Duodenal mucosa (tissue), 2 donors: ENCODE measurements around the gene ZDHHC24.

Experiments
- H3K27ac ChIP-seq: one replicate; pipeline ENCODE4 v1.7.0; 2013; ENCODE audit warnings: low read depth, low read length
- H3K27me3 ChIP-seq, 2 donors: one replicate each; pipeline ENCODE4 v1.7.0; 2013; ENCODE audit warnings: low read length in 2 of 2, control low read depth in 1 of 2; ENCODE audit not compliant: insufficient read depth in 2 of 2, control insufficient read depth in 1 of 2
- H3K36me3 ChIP-seq, 2 donors: one replicate each; pipeline ENCODE4 v1.7.0; 2013; ENCODE audit warnings: low read length in 2 of 2, control low read depth in 1 of 2; ENCODE audit not compliant: insufficient read depth in 2 of 2, control insufficient read depth in 1 of 2
- H3K4me1 ChIP-seq, 2 donors: one replicate each; pipeline ENCODE4 v1.7.0; 2013; ENCODE audit warnings: low read length in 2 of 2, control low read depth in 1 of 2; ENCODE audit not compliant: insufficient read depth in 2 of 2, control insufficient read depth in 1 of 2
- H3K4me3 ChIP-seq, 2 donors: one replicate each; pipeline ENCODE4 v1.7.0; 2013; ENCODE audit warnings: low read length in 2 of 2, low read depth in 1 of 2
- H3K9ac ChIP-seq, 2 donors: one replicate each; pipeline ENCODE4 v1.7.0; 2013; ENCODE audit warnings: low read length in 2 of 2, low read depth in 1 of 2
- H3K9me3 ChIP-seq, 2 donors: one replicate each; pipeline ENCODE4 v1.7.0; 2013; ENCODE audit warnings: low read length in 2 of 2, control low read depth in 1 of 2; ENCODE audit not compliant: control insufficient read depth in 1 of 2

Gene ZDHHC24

GRCh38 chr11:66488957-66489356 is 56.9 kb downstream of the ZDHHC24 start:
- Histone ChIP-seq H3K27ac (no peak overlapping the region), H3K36me3 (peaks cover 10 to 69% of the 10 kb centered on the region in 2 donors)

GRCh38 chr11:66484806-66485380 is 61.0 kb downstream of the ZDHHC24 start:
- H3K9me3 ChIP-seq, result no peaks in the 10 kb centered on the region
- H3K36me3 ChIP-seq, result peaks cover 13 to 47% of the 10 kb centered on the region in 2 donors
- no peak overlapping the region for H3K4me3 ChIP-seq
- no peaks in the 10 kb centered on the region for H3K27me3 ChIP-seq
- peaks cover 3 to 6% of the 10 kb centered on the region in 2 donors for H3K4me1 ChIP-seq
- no peak overlapping the region for H3K9ac ChIP-seq
- H3K27ac ChIP-seq, result no peak overlapping the region

More at GRCh38 chr11:66488957-66489356, 56.9 kb downstream of the ZDHHC24 start:
- Histone ChIP-seq H3K9ac (no peak overlapping the region), H3K4me1 (peaks cover 15 to 16% of the 10 kb centered on the region in 2 donors), H3K27me3 (no peaks in the 10 kb centered on the region), H3K9me3 (no peaks in the 10 kb centered on the region), H3K4me3 (no peak overlapping the region)

GRCh38 chr11:66480117-66480938 is 65.5 kb downstream of the ZDHHC24 start, which contains the start of gene DPP3:
Gene DPP3, plus strand, starts transcription at chr11:66480434. Its CDS starts 1,767 bp downstream, at chr11:66482201.
- Histone ChIP-seq H3K27ac (peak within 1 kb of the TSS; percentile 90), H3K4me1 (peaks cover 13 to 17% of the 10 kb centered on the region in 2 donors), H3K9me3 (no peaks in the 10 kb centered on the region), H3K36me3 (peaks cover 3 to 13% of the 10 kb centered on the region in 2 donors), H3K4me3 (peak within 1 kb of the TSS; percentile 79 to 94), H3K27me3 (no peaks in the 10 kb centered on the region), H3K9ac (peak within 1 kb of the TSS; percentile 81 to 94)

- Histone ChIP-seq H3K27me3 (no peaks in the 10 kb centered on the region), H3K27ac (peak overlapping the region; percentile 90), H3K9me3 (no peaks in the 10 kb centered on the region), H3K9ac (peak overlapping the region; percentile 81 to 94), H3K4me3 (peak overlapping the region; percentile 79 to 94), H3K4me1 (peaks cover 13 to 17% of the 10 kb centered on the region in 2 donors), H3K36me3 (peaks cover 3 to 7% of the 10 kb centered on the region in 2 donors)
Observed at GRCh38 chr11:66479394-66480116, 66.3 kb downstream of the ZDHHC24 start.

GRCh38 chr11:66478729-66479393 is 67.0 kb downstream of the ZDHHC24 start:
- Histone ChIP-seq H3K27ac (no peak overlapping the region), H3K9ac (peak overlapping the region; percentile 81 to 94), H3K4me3 (peak overlapping the region; percentile 79 to 94), H3K9me3 (no peaks in the 10 kb centered on the region), H3K36me3 (peaks cover 3% of the 10 kb centered on the region in 2 donors), H3K27me3 (no peaks in the 10 kb centered on the region), H3K4me1 (peaks cover 13 to 17% of the 10 kb centered on the region in 2 donors)

- H3K36me3 ChIP-seq, result peaks cover 0 to 11% of the 10 kb centered on the region in 2 donors
- no peak overlapping the region for H3K9ac ChIP-seq
Observed at GRCh38 chr11:66477263-66478201, 68.3 kb downstream of the ZDHHC24 start.

GRCh38 chr11:66476841-66477251 is 69.0 kb downstream of the ZDHHC24 start:
- Histone ChIP-seq H3K36me3 (peaks cover 0 to 17% of the 10 kb centered on the region in 2 donors), H3K27ac (no peak overlapping the region), H3K9me3 (no peaks in the 10 kb centered on the region), H3K4me1 (peaks cover 13 to 17% of the 10 kb centered on the region in 2 donors), H3K4me3 (no peak overlapping the region), H3K9ac (no peak overlapping the region), H3K27me3 (no peaks in the 10 kb centered on the region)

More at GRCh38 chr11:66477263-66478201, 68.3 kb downstream of the ZDHHC24 start:
- no peaks in the 10 kb centered on the region for H3K9me3 ChIP-seq
- H3K4me3 ChIP-seq, result no peak overlapping the region
- H3K27ac ChIP-seq, result no peak overlapping the region
- peaks cover 13 to 17% of the 10 kb centered on the region in 2 donors for H3K4me1 ChIP-seq
- H3K27me3 ChIP-seq, result no peaks in the 10 kb centered on the region

- Histone ChIP-seq H3K9ac (no peak overlapping the region), H3K4me3 (no peak overlapping the region), H3K9me3 (no peaks in the 10 kb centered on the region), H3K27ac (no peak overlapping the region), H3K36me3 (peaks cover 0 to 17% of the 10 kb centered on the region in 2 donors), H3K27me3 (no peaks in the 10 kb centered on the region), H3K4me1 (peaks cover 13 to 17% of the 10 kb centered on the region in 2 donors)
Observed at GRCh38 chr11:66476173-66476840, 69.5 kb downstream of the ZDHHC24 start.
